HEK293 (cell line): ENCODE measurements around the gene MATN1.

ENCODE experiments used
- CTCF ChIP-seq: fragments of 450-650 bp; formaldehyde crosslinking; IDR thresholded peaks from 2 replicates; pipeline ENCODE4 v1.5.1; 2016; ENCODE audit warnings: missing biosample characterization, missing genetic modification characterization
- ELK4 ChIP-seq: IDR thresholded peaks from 2 replicates; pipeline ENCODE4 v1.6.1; 2011; ENCODE audit warnings: mild to moderate bottlenecking, low read depth, low read length, borderline replicate concordance
- SP2 ChIP-seq: fragments of 450-650 bp; formaldehyde crosslinking; IDR thresholded peaks from 2 replicates; pipeline ENCODE4 v1.5.1; 2016; ENCODE audit warnings: missing biosample characterization, missing genetic modification characterization
- ZBTB21 ChIP-seq: fragments of 450-650 bp; formaldehyde crosslinking; IDR thresholded peaks from 2 replicates; pipeline ENCODE4 v1.5.1; 2017; ENCODE audit warnings: missing biosample characterization, missing genetic modification characterization
- ZEB2 ChIP-seq: fragments of 450-650 bp; formaldehyde crosslinking; IDR thresholded peaks from 2 replicates; pipeline ENCODE4 v1.5.1; 2016; ENCODE audit warnings: missing biosample characterization, missing genetic modification characterization
- ZNF138 ChIP-seq: fragments of 450-650 bp; formaldehyde crosslinking; IDR thresholded peaks from 2 replicates; pipeline ENCODE4 v1.5.1; 2016; ENCODE audit warnings: missing biosample characterization, missing genetic modification characterization, borderline replicate concordance
- ZNF274 ChIP-seq, 2 experiments: fragments of 200-500 bp in 1 of 2; fragments of 450-650 bp in 1 of 2; sonication (Bioruptor generic) in 1 of 2; formaldehyde crosslinking in 1 of 2; IDR thresholded peaks; 2 replicates each; pipeline versions ENCODE4 v1.5.1 to v1.6.1; 2014 to 2016; ENCODE audit warnings: borderline replicate concordance in 1 of 2, inconsistent platforms in 1 of 2, low read length in 1 of 2, missing biosample characterization in 1 of 2, missing genetic modification characterization in 1 of 2
- ZNF416 ChIP-seq: fragments of 450-650 bp; formaldehyde crosslinking; IDR thresholded peaks from 2 replicates; pipeline ENCODE4 v1.5.1; 2016; ENCODE audit warnings: missing biosample characterization, missing genetic modification characterization
- ZNF518A ChIP-seq: fragments of 450-650 bp; formaldehyde crosslinking; conservative IDR thresholded peaks from 2 replicates; pipeline ENCODE4 v1.5.1; 2016; ENCODE audit warnings: low read depth, missing biosample characterization, missing genetic modification characterization
- TF ChIP-seq, protein P1 (sequence below): fragments of 450-650 bp; formaldehyde crosslinking; IDR thresholded peaks from 2 replicates; pipeline ENCODE4 v1.5.1; 2016; ENCODE audit warnings: missing biosample characterization, missing genetic modification characterization
- TF ChIP-seq, protein P2 (sequence below): fragments of 450-650 bp; formaldehyde crosslinking; IDR thresholded peaks from 2 replicates; pipeline ENCODE4 v1.5.1; 2016; ENCODE audit warnings: missing biosample characterization, missing genetic modification characterization
- TF ChIP-seq, protein P3 (sequence below): fragments of 450-650 bp; formaldehyde crosslinking; IDR thresholded peaks from 2 replicates; pipeline ENCODE4 v1.5.1; 2016; ENCODE audit warnings: missing biosample characterization, missing genetic modification characterization
- TF ChIP-seq, protein P4 (sequence below): fragments of 450-650 bp; formaldehyde crosslinking; optimal IDR thresholded peaks from 2 replicates; pipeline ENCODE3; 2016; ENCODE audit warnings: missing biosample characterization, mild to moderate bottlenecking, missing genetic modification characterization

- TF ChIP-seq ZNF138 (tag by site-specific recombination): no peak
- no peak for TF ChIP-seq ZNF518A (tag by site-specific recombination)
- TF ChIP-seq, protein P1, sequence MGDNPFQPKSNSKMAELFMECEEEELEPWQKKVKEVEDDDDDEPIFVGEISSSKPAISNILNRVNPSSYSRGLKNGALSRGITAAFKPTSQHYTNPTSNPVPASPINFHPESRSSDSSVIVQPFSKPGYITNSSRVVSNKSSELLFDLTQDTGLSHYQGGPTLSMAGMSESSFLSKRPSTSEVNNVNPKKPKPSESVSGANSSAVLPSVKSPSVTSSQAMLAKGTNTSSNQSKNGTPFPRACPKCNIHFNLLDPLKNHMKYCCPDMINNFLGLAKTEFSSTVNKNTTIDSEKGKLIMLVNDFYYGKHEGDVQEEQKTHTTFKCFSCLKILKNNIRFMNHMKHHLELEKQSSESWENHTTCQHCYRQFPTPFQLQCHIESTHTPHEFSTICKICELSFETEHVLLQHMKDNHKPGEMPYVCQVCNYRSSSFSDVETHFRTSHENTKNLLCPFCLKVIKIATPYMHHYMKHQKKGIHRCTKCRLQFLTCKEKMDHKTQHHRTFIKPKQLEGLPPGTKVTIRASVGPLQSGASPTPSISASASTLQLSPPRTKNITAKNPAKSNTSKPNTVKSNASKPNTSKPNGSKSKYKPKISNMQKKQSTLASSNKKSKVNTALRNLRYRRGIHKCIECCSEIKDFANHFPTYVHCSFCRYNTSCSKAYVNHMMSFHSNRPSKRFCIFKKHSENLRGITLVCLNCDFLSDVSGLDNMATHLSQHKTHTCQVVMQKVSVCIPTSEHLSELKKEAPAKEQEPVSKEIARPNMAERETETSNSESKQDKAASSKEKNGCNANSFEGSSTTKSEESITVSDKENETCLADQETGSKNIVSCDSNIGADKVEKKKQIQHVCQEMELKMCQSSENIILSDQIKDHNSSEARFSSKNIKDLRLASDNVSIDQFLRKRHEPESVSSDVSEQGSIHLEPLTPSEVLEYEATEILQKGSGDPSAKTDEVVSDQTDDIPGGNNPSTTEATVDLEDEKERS (tag by site-specific recombination): no peak
- TF ChIP-seq, protein P2, sequence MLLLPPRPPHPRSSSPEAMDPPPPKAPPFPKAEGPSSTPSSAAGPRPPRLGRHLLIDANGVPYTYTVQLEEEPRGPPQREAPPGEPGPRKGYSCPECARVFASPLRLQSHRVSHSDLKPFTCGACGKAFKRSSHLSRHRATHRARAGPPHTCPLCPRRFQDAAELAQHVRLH (tag by site-specific recombination): no peak
- TF ChIP-seq CTCF: no peak
- no peak for TF ChIP-seq ZNF416 (tag by site-specific recombination)
- TF ChIP-seq ELK4: no peak
- TF ChIP-seq ZEB2 (tag by site-specific recombination): no peak
- TF ChIP-seq, protein P3, sequence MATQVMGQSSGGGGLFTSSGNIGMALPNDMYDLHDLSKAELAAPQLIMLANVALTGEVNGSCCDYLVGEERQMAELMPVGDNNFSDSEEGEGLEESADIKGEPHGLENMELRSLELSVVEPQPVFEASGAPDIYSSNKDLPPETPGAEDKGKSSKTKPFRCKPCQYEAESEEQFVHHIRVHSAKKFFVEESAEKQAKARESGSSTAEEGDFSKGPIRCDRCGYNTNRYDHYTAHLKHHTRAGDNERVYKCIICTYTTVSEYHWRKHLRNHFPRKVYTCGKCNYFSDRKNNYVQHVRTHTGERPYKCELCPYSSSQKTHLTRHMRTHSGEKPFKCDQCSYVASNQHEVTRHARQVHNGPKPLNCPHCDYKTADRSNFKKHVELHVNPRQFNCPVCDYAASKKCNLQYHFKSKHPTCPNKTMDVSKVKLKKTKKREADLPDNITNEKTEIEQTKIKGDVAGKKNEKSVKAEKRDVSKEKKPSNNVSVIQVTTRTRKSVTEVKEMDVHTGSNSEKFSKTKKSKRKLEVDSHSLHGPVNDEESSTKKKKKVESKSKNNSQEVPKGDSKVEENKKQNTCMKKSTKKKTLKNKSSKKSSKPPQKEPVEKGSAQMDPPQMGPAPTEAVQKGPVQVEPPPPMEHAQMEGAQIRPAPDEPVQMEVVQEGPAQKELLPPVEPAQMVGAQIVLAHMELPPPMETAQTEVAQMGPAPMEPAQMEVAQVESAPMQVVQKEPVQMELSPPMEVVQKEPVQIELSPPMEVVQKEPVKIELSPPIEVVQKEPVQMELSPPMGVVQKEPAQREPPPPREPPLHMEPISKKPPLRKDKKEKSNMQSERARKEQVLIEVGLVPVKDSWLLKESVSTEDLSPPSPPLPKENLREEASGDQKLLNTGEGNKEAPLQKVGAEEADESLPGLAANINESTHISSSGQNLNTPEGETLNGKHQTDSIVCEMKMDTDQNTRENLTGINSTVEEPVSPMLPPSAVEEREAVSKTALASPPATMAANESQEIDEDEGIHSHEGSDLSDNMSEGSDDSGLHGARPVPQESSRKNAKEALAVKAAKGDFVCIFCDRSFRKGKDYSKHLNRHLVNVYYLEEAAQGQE: no peak
- no peak for TF ChIP-seq SP2 (tag by site-specific recombination)
- no peak for TF ChIP-seq ZBTB21
- TF ChIP-seq, protein P4, sequence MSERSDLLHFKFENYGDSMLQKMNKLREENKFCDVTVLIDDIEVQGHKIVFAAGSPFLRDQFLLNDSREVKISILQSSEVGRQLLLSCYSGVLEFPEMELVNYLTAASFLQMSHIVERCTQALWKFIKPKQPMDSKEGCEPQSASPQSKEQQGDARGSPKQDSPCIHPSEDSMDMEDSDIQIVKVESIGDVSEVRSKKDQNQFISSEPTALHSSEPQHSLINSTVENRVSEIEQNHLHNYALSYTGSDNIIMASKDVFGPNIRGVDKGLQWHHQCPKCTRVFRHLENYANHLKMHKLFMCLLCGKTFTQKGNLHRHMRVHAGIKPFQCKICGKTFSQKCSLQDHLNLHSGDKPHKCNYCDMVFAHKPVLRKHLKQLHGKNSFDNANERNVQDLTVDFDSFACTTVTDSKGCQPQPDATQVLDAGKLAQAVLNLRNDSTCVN (tag by site-specific recombination): no peak
- no peak for TF ChIP-seq ZNF274 (IDR thresholded peaks at IDR 0.05; ENCODE audit: low read length)
- no peak for TF ChIP-seq ZNF274 (tag by site-specific recombination; IDR thresholded peaks at IDR 0.05; ENCODE audit: borderline replicate concordance)
Measured at GRCh38 chr1:30734580-30734979, 11.2 kb upstream of the MATN1 start.
